Measurements from ENCODE around the gene DBNDD1.

DBNDD1 gene

DNA sequence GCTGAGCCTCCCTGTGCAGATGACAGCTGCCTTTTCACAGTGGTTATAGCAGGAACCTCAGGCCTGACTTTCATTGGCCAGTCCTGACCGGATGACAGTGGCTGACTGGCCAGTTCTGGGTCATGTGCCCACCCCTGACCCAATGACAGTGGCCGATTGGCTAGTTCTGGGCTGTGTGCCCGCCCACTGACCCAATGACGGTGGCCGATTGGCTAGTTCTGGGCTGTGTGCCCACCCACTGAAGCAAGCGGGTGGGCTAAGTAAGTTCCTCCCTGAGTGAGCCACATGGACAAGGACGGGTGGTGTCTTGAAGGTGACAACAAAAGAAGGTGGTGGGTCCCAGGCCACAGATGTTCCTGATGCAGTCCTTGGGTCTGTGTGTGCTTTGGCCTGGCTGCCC is 61.2 kb downstream of the DBNDD1 start:
- DNase-seq = no peak

DNA sequence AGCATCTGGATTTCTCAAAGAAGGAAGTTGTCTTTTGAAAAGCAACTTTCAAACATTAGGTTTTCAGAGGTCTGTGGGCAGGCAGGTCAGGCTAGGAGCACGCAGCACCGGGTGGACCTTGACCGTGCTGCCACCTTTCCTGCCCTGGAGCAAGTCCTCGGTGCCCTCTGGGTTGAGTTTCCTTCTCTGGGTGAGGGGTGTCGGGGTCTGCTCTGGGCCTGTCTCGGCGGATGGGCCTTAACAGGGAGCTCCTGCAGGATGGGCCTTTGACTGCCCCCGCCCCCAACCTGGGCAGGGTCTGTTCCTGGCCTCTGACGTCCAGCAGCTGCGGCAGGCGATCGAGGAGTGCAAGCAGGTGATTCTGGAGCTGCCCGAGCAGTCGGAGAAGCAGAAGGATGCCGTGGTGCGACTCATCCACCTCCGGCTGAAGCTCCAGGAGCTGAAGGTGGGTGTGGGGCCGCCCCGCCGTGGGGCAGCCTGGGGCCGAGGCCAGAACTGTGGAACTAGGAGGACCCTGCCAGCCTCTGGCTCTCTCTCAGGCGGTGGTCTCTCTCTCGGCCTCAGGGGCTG is 62.0 kb downstream of the DBNDD1 start:
- DNase-seq = no peak

DNA sequence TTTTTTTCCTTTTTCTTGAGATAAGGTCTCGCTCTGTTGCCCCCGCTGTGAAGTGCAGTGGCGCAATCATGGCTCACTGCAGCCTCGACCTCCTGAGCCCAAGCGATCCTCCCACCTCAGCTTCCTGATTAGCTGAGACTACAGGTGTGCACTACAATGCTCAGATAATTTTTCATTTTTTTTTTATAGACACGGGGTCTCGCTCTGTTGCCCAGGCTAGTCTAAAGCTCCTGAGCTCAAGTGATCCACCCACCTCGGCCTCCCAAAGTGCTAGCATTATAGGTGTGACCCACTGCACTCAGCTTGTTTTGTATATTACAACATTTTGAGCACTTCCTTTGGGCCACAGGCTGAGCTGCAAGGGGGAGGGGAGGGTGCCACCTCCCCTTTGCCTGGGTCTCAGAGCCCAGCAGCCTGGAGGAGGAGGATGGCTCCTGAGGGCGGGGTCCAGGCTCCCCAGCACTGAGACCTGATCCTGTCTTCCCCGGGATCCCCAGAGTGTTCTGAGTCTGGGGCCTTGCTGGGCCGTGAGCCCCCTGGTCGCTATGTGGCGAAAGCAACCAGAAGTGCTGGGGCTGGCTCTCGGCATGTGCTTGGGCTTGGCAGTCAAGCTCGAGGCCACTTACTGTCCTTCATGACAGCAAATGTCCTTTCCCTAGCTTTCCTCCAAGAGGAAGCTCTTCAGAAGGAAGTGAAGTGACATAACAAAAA is 62.6 kb downstream of the DBNDD1 start:
- DNase-seq = no peak

- no peak for DNase-seq
Measured at GRCh38 chr16:89955001-89955685, 64.1 kb downstream of the DBNDD1 start.

All from activated CD4-positive, alpha-beta T cell treated with anti-CD3 and anti-CD28 coated beads, Interleukin-2, amount 50 U/mL, for 1 hour (primary cell).